Stimulated activated CD8-positive, alpha-beta memory T cell treated with anti-CD3 and anti-CD28 coated beads, Interleukin-7, amount 100 ng/mL, for 4 hours (primary cell): Measurements from ENCODE around the gene PRR29.
"Not testable (repeated sequence)": the region's sequence is repeated elsewhere in the genome, so short reads cannot be mapped to it uniquely, and the experiment has no call there.

Experiments used
- DNase-seq, 2 donors: peaks; one replicate each; pipeline ENCODE4 v3.0.0-alpha.2; 2020; ENCODE audit warnings: low read depth in 2 of 2

The PRR29 gene

DNA sequence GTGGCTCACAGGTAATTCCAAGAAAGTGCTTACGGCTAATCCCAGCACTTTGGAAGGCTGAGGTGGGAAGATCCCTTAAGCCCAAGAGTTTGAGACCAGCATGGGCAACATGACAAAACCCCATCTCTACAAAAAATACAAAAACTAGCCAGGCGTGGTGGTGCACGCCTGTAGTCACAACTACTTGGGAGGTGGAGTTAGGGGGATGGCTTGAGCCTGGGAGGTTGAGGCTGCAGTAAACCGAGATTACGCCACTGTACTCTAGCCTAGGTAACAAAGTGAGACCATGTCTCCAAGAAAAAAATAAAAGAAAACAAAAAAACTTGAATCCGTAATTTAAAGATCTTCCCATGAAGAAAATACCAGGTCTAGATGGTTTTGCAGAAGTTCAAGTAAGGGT lies 17.3 kb downstream of the PRR29 start:
- no peak for DNase-seq

DNA sequence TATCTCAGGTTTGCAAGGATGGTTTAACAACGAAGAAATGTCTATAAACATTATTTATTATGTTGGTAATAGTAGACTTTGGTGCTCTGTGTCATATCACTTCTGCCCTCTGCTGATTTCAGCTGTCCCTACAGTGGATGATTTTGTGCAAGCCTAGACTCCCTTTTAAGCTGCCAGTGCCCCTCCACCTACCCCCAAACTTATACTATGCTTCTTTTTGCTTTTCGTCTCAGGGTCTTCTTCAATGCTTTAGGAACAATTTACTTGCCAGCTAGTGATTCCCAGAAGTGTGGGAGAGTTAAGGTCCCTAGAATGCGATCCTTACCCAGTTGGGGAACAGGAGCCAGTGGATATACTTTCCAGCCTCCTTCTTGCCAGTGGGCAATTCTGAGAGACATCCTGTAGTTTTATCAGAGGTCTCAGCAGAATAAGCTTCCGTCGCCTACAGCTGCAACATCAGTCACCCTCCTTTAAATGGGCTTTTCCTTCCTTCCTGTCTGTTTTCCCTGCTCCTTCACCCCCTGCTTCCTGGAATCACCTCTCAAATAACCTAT lies 18.2 kb downstream of the PRR29 start:
- DNase-seq, result no peak

DNA sequence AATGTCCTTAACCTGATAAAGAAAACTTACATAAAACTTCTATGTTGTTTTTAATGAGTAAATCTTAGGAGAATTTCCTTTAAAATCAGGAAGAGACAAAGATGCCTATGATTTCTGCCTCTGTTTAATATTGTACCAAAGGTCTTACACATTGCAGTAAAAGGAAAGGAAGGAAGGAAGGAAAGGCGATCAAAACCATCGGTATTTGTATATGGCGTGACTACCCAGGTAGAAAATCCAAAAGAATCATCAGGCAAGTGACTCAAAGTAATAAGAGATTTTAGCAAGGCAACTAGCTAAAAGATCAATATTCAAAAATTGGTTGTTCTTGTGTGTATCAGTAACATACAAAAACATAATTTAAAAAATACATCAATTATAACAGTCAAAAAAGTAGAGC lies 18.8 kb downstream of the PRR29 start:
- no peak for DNase-seq

DNA sequence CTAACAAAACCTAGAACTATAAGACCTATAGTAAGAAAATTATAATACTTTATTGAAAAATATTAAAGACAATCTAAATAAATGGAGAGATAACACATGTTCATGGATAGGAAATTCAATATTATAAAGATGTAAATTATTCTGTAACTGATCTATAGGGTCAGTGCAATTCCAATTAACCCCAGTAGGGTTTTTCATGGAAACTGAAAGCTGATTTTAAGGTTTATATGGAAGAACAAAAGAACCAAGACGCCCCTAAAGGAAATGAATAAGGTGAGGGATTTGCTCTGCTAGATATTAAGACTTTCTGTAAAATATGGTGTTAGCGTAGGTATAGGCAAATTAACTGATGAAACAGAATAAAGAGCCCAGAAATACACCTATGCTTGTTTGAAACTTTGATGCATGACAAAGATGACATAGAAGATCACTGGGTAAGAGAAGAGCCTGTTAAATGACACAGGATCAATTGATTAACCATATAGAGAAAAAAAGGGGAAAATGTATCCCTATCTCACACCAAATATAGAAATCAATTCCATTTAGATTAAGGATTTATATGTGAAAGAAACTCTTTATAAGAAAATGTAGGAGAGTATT lies 19.3 kb downstream of the PRR29 start:
- DNase-seq, result no peak

- DNase-seq, result not testable (repeated sequence)
These were observed 21.4 kb downstream of the PRR29 start for GRCh38 chr17:64019551-64019961.

DNA sequence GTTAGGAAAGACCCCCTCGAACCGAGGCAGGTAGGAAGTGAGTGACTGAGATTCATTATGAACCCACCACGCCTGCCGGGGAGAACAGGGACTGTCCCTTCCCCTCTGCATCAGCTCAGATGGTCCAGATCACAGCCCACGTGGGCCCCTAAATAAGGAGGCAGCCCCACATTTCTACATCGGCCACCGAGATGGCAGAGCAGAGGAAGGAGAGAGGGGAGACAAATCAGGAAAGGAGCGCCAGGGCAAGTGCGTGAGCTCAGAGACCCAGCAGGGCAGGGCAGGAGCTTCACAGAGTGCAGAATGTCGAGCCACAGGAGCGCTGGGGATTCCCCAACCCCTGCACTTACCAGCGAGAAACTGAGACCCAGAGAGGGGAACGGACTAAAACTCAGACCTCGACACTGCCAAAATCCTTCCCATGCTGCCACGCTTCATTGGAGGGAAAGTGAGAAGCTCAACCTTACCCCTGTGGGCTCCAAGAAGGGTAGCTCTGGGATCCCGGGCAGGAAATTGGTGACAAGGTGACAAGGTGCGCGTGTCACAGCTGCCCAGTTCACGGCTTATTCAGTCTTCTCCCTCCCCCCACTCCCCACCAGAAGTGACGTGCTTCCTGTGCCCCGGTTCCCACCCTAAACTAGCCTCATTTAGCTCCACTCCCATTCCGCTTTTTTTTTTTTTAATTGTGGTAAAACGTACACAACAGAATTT lies 22.1 kb downstream of the PRR29 start, which contains the start of gene ICAM2:
Gene ICAM2, minus strand, starts transcription at position 578 of the 711 bp plus-strand sequence. CDS start 13,942 bp downstream, outside the sequence.
- DNase-seq, result peak; percentile 85 to 88

DNA sequence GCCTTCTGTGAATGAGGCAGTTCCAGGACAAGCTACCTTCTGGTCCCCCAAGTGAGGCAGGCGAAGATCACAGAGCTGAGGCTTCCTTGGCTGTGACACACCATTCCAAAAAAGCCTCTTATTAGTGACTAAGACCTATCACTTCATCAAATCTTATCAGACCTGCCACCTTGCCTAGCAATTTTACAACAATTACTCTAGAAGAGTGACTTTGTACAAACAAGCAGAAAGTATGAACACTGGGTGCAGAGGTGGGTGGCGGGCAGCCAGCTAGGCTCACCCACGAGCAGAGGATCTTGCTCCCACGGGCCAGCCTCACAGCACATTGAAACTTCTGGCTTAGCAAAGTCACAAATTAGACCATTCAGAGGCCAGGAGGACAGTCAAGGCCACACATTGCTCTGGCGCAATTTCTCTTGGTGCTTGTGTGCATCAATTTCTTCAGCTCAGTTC lies 24.5 kb downstream of the PRR29 start:
- DNase-seq, result no peak

DNA sequence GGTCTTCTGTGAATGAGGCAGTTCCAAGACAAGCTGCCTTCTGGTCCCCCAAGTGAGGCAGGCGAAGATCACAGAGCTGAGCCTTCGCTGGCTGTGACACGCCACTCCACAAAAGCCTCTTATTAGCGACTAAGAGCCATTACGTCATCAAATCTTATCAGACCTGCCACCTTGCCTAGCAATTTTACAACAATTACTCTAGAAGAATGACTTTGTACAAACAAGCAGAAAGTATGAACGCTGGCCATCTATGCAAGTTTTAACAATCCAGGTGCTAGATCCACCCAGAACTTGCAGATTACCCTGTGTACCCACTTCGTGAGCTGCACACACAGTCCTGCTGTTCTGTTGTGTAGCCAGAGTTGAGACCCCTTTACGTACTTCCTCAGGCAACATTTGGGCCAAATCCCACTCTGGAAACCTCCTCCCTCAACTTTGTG lies 26.1 kb downstream of the PRR29 start:
- DNase-seq, result no peak

DNA sequence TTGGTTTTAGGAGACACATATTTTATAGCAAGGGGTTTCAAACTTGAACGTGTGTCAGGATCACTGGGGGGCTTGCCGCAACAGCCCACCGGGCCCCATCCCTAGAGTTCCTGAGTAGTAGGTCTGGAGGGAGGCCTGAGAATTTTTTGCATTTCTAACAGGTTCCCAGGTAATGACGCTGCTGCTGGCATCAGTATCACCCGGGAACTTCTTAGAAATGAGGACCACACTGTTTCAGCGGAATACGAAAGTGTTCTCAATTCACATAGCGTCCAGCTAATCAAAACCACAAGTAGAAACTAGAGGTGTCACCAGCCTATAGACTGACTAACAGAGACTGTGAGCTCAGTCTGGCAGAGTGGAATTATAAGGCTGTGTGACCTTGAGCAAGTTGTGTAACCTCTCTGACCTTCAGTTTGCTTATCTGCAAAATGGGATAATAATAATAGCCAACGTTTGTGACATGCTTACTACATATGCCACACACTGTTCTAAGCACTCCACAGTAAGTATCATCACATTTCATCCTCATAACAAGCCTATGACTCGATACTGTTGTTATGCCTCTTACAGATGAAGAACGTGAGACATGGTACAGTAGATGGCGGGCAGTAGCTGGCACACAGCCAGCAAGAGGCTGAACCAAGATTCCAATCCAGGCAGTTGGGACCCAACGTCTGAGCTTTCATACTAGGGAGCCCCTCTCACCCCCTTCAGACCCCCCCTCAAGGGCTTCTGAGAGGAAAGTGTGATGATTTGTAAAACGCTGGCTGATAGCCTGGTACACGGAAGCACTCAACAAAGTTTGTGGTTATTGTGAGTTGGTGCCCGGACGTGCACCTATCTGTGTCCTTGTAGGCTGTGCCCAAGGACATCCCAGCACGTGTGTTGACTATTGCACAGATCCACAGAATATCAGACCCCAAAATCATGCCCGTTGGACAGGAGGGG lies 26.9 kb downstream of the PRR29 start:
- peak; percentile 19 to 38 for DNase-seq

GRCh38 chr17:64025732-64026294 lies 27.7 kb downstream of the PRR29 start:
- peak; percentile 83 to 85 for DNase-seq

GRCh38 chr17:64028874-64029464 lies 30.8 kb downstream of the PRR29 start:
- DNase-seq, result peak; percentile 59 to 61

DNA sequence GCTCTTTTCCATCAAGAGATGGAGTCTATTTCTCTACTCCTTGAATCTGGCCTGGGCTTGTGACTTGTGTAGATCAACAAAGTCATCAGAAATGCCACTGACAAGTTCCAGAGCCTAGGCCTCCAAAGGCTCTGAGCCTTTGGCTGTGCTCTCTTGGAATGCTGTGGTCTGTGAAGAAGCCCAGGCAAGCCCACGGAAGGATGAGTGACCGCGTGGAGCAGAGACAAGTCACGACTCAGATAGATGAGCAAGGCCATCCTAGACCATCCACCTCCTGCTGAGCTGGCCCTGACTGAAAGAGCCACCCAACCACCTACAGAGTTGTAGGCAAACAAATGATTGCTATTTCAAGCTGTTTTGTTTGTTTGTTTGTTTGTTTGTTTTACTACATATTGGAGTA lies 33.9 kb downstream of the PRR29 start:
- DNase-seq, result no peak

- no peak for DNase-seq
These were observed 38.2 kb downstream of the PRR29 start for GRCh38 chr17:64036198-64036922.

- DNase-seq, result no peak
These were observed 39.0 kb downstream of the PRR29 start for GRCh38 chr17:64037180-64037579.

DNA sequence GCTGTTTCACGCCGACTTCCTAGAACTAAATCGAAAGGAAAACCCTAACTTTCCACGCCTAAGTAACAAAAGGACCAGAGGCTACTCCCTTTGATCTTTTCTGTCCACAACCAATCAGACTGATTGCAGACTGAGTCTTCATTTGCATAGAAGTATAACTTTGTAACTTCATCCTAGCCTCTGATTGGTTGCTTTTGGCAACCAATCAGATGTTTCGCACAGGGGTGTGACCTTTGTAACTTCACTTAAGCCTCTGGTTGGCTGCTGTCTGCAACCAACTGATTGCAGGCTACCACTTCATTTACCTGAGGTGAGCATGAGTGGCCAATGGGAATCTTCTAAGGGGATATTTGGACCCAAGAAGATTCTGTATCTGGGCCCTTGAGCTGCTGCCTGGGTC lies 39.7 kb downstream of the PRR29 start:
- DNase-seq, result no peak

GRCh38 chr17:64038331-64039105 lies 40.4 kb downstream of the PRR29 start:
- no peak for DNase-seq

DNA sequence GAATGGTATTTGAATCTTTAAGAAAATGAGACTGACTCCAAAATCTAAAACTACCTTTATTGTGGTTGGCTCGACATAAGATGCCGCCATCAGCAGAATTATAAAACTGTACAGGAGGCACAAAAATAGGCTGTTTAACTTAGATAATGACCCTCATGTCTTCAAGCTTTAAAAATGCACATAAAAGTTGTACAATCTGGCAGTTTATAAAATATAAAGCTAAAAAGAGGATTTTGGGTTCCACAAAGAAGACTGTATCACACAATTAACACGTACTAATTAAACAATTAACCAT lies 40.9 kb downstream of the PRR29 start:
- DNase-seq, result no peak

GRCh38 chr17:64040206-64040605 lies 42.1 kb downstream of the PRR29 start:
- DNase-seq, result no peak

- no peak for DNase-seq
These were observed 43.8 kb downstream of the PRR29 start for GRCh38 chr17:64041912-64042311.
